MCF 10A (cell line): Measurements from ENCODE around the gene PTPRH. TPM values are rescaled to one million over a fixed set of nuclear protein-coding genes. Genes with fewer than 3 reads are reported as not detected.
"Not testable (repeated sequence)": the region's sequence is repeated elsewhere in the genome, so short reads cannot be mapped to it uniquely, and the experiment has no call there.

Experiments
- BruUV-seq: library from RNA; stranded (reverse); fragments of 400-500 nt; replicated peaks from 2 replicates; lab custom pipeline; 2021; lab: Mats Ljungman, UMichigan
- CTCF ChIA-PET: fragments of 300-600 bp; sonication (Branson Sonifier 250); formaldehyde crosslinking; extraction: SDS; loops from one replicate; lab custom pipeline; 2021; ENCODE audit warnings: antibody characterized with exemption, inconsistent platforms; lab: Yijun Ruan, JAX
- POLR2A ChIA-PET: fragments of 300-600, 350-650 bp; sonication (Branson Sonifier 250); formaldehyde crosslinking; extraction: SDS; loops from one replicate; lab custom pipeline; 2020; ENCODE audit warnings: antibody characterized with exemption, inconsistent platforms; lab: Yijun Ruan, JAX
- DNase-seq: peaks from one replicate; pipeline ENCODE4 v3.0.0-alpha.2; 2018; ENCODE audit not compliant: unreplicated experiment
- H3K27ac Mint-ChIP-seq: one replicate; pipeline ENCODE4 v1.8.0; 2022; ENCODE audit warnings: mild to moderate bottlenecking, low read depth, mixed read lengths; ENCODE audit not compliant: unreplicated experiment
- H3K27me3 Mint-ChIP-seq: one replicate; pipeline ENCODE4 v1.8.0; 2022; ENCODE audit warnings: mixed read lengths; ENCODE audit not compliant: insufficient read depth, unreplicated experiment
- H3K36me3 Mint-ChIP-seq: one replicate; pipeline ENCODE4 v1.8.0; 2022; ENCODE audit warnings: mild to moderate bottlenecking, moderate library complexity, mixed read lengths; ENCODE audit not compliant: insufficient read depth, unreplicated experiment
- H3K4me1 Mint-ChIP-seq: one replicate; pipeline ENCODE4 v1.8.0; 2022; ENCODE audit warnings: mixed read lengths; ENCODE audit not compliant: insufficient read depth, unreplicated experiment
- H3K4me3 Mint-ChIP-seq: one replicate; pipeline ENCODE4 v1.8.0; 2022; ENCODE audit warnings: mild to moderate bottlenecking, moderate library complexity, mixed read lengths; ENCODE audit not compliant: unreplicated experiment
- H3K9me3 Mint-ChIP-seq: one replicate; pipeline ENCODE4 v1.8.0; 2022; ENCODE audit warnings: mixed read lengths; ENCODE audit not compliant: unreplicated experiment
- CTCF ChIP-seq: fragments of 200-600 bp; IDR thresholded peaks from one replicate; pipeline ENCODE4 v1.8.0; 2022; ENCODE audit warnings: antibody characterized with exemption, mild to moderate bottlenecking; ENCODE audit not compliant: unreplicated experiment
- intact Hi-C: fragments of 100-400 bp; cut with micrococcal nuclease; formaldehyde crosslinking; loops from 2 replicates; pipeline ENCODE4 v1.14.1; 2022
- total RNA-seq: library from RNA; stranded (reverse); gene quantifications from 2 replicates; pipeline ENCODE4 v1.2.3, GENCODE V29; 2022

PTPRH gene
- total RNA-seq, 1 experiment from 2014 or later, result 0.56 TPM

- intact Hi-C loops, result no loop called here
- DNase-seq, result no peak
- ChIA-PET CTCF (interaction anchor here (1.0 kb wide), 1 partner anchor 28 kb away, joined by 3 read pairs; no protein-coding TSS in a partner anchor), POLR2A (interaction anchor here (0.6 to 1.1 kb wide), 3 partner anchors 10 to 32 kb away, joined by 3 read pairs; no protein-coding TSS in a partner anchor)
- BruUV-seq, result no TSS peak
- Mint-ChIP-seq H3K36me3 (peaks cover 38% of the 10 kb centered on the region), H3K4me1 (no peaks in the 10 kb centered on the region), H3K27me3 (no peaks in the 10 kb centered on the region), H3K4me3 (no peak overlapping the region), H3K9me3 (no peaks in the 10 kb centered on the region), H3K27ac (no peak overlapping the region)
- TF ChIP-seq CTCF, result no peak
Measured at GRCh38 chr19:55227241-55228014, 18.1 kb upstream of the PTPRH start.

- no peaks in the 10 kb centered on the region for H3K27me3 Mint-ChIP-seq
- no peak overlapping the region for H3K4me3 Mint-ChIP-seq
- no TSS peak for BruUV-seq
- ChIA-PET CTCF (interaction anchor here (1.0 kb wide), 1 partner anchor 29 kb away, joined by 3 read pairs; no protein-coding TSS in a partner anchor), POLR2A (interaction anchor here (1.1 kb wide), 1 partner anchor 9 kb away, joined by 3 read pairs; no protein-coding TSS in a partner anchor)
- no peaks in the 10 kb centered on the region for H3K4me1 Mint-ChIP-seq
- H3K9me3 Mint-ChIP-seq, result no peaks in the 10 kb centered on the region
- no peak for DNase-seq
- no peak overlapping the region for H3K27ac Mint-ChIP-seq
- peaks cover 32% of the 10 kb centered on the region for H3K36me3 Mint-ChIP-seq
- intact Hi-C loops, result no loop called here
- no peak for TF ChIP-seq CTCF
Measured at GRCh38 chr19:55226788-55227187, 17.5 kb upstream of the PTPRH start.

GRCh38 chr19:55226273-55226672 is 17.0 kb upstream of the PTPRH start:
- POLR2A ChIA-PET, result no interaction called here
- Mint-ChIP-seq H3K36me3 (peaks cover 27% of the 10 kb centered on the region), H3K27me3 (no peaks in the 10 kb centered on the region), H3K4me1 (no peaks in the 10 kb centered on the region), H3K27ac (no peak overlapping the region), H3K9me3 (no peaks in the 10 kb centered on the region), H3K4me3 (no peak overlapping the region)
- no peak for TF ChIP-seq CTCF
- no peak for DNase-seq
- intact Hi-C loops, result no loop called here
- no TSS peak for BruUV-seq
- CTCF ChIA-PET, result interaction anchor here (0.8 kb wide), 1 partner anchor 85 kb away, joined by 3 read pairs; no protein-coding TSS in a partner anchor

GRCh38 chr19:55225415-55225958 is 16.2 kb upstream of the PTPRH start:
- no peaks in the 10 kb centered on the region for H3K9me3 Mint-ChIP-seq
- no peaks in the 10 kb centered on the region for H3K27me3 Mint-ChIP-seq
- no peak overlapping the region for H3K4me3 Mint-ChIP-seq
- no TSS peak for BruUV-seq
- intact Hi-C loops, result no loop called here
- no peak overlapping the region for H3K27ac Mint-ChIP-seq
- POLR2A ChIA-PET, result no interaction called here
- CTCF ChIA-PET, result interaction anchor here (0.8 to 1.0 kb wide), 2 partner anchors 85 to 242 kb away, joined by 3 read pairs; no protein-coding TSS in a partner anchor
- no peak for TF ChIP-seq CTCF
- no peak for DNase-seq
- no peaks in the 10 kb centered on the region for H3K4me1 Mint-ChIP-seq
- H3K36me3 Mint-ChIP-seq, result peaks cover 26% of the 10 kb centered on the region

- H3K36me3 Mint-ChIP-seq, result peaks cover 26% of the 10 kb centered on the region
- BruUV-seq, H3K27ac Mint-ChIP-seq, intact Hi-C loops, H3K4me3 Mint-ChIP-seq, DNase-seq, H3K4me1 Mint-ChIP-seq, H3K27me3 Mint-ChIP-seq, H3K9me3 Mint-ChIP-seq, POLR2A ChIA-PET: not testable (repeated sequence)
- CTCF ChIA-PET, result interaction anchor here (1.0 kb wide), 1 partner anchor 243 kb away, joined by 3 read pairs; no protein-coding TSS in a partner anchor
Measured at GRCh38 chr19:55224679-55225414, 15.5 kb upstream of the PTPRH start.
